Ishikawa (cell line): ENCODE measurements around the gene LRRC74B.

Experiments used
- CEBPB ChIP-seq: IDR thresholded peaks from 2 replicates; pipeline ENCODE4 v1.6.1; 2012
- CREB1 ChIP-seq: IDR thresholded peaks from 2 replicates; pipeline ENCODE4 v1.6.1; 2012; ENCODE audit warnings: low read depth
- EGR1 ChIP-seq: IDR thresholded peaks from 2 replicates; pipeline ENCODE4 v1.6.1; 2012
- EP300 ChIP-seq: IDR thresholded peaks from 2 replicates; pipeline ENCODE4 v1.6.1; 2012; ENCODE audit warnings: borderline replicate concordance
- FOXM1 ChIP-seq: IDR thresholded peaks from 2 replicates; pipeline ENCODE4 v1.6.1; 2012; ENCODE audit warnings: low read depth, borderline replicate concordance
- NFIC ChIP-seq: IDR thresholded peaks from 2 replicates; pipeline ENCODE4 v1.6.1; 2012
- RAD21 ChIP-seq: IDR thresholded peaks from 2 replicates; pipeline ENCODE4 v1.6.1; 2012; ENCODE audit warnings: low read depth
- REST ChIP-seq: IDR thresholded peaks from 2 replicates; pipeline ENCODE4 v1.6.1; 2012; ENCODE audit warnings: low read depth, mild to moderate bottlenecking
- TAF1 ChIP-seq: IDR thresholded peaks from 2 replicates; pipeline ENCODE4 v1.6.1; 2012; ENCODE audit warnings: low read depth, mild to moderate bottlenecking
- TCF12 ChIP-seq: IDR thresholded peaks from 2 replicates; pipeline ENCODE4 v1.6.1; 2012; ENCODE audit warnings: low read depth
- TEAD4 ChIP-seq: IDR thresholded peaks from 2 replicates; pipeline ENCODE4 v1.6.1; 2012
- USF1 ChIP-seq: IDR thresholded peaks from 2 replicates; pipeline ENCODE4 v1.6.1; 2012
- YY1 ChIP-seq: IDR thresholded peaks from 2 replicates; pipeline ENCODE4 v1.6.1; 2012; ENCODE audit warnings: low read depth
- ZBTB7A ChIP-seq: IDR thresholded peaks from 2 replicates; pipeline ENCODE4 v1.6.1; 2012; ENCODE audit warnings: low read depth
- TF ChIP-seq, protein P1 (sequence below): IDR thresholded peaks from 2 replicates; pipeline ENCODE4 v1.6.1; 2012

Gene LRRC74B

GRCh38 chr22:21030032-21030431 lies 15.7 kb upstream of the LRRC74B start:
- TF ChIP-seq TEAD4: no peak
- TF ChIP-seq, protein P1, sequence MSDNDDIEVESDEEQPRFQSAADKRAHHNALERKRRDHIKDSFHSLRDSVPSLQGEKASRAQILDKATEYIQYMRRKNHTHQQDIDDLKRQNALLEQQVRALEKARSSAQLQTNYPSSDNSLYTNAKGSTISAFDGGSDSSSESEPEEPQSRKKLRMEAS: no peak
- TF ChIP-seq EP300: no peak
- no peak for TF ChIP-seq FOXM1
- no peak for TF ChIP-seq ZBTB7A
- no peak for TF ChIP-seq TAF1
- TF ChIP-seq RAD21: no peak
- TF ChIP-seq CEBPB: no peak
- TF ChIP-seq NFIC: no peak
- TF ChIP-seq TCF12: no peak
- no peak for TF ChIP-seq USF1
- TF ChIP-seq EGR1: no peak
- TF ChIP-seq YY1: no peak
- TF ChIP-seq REST: no peak
- no peak for TF ChIP-seq CREB1

DNA sequence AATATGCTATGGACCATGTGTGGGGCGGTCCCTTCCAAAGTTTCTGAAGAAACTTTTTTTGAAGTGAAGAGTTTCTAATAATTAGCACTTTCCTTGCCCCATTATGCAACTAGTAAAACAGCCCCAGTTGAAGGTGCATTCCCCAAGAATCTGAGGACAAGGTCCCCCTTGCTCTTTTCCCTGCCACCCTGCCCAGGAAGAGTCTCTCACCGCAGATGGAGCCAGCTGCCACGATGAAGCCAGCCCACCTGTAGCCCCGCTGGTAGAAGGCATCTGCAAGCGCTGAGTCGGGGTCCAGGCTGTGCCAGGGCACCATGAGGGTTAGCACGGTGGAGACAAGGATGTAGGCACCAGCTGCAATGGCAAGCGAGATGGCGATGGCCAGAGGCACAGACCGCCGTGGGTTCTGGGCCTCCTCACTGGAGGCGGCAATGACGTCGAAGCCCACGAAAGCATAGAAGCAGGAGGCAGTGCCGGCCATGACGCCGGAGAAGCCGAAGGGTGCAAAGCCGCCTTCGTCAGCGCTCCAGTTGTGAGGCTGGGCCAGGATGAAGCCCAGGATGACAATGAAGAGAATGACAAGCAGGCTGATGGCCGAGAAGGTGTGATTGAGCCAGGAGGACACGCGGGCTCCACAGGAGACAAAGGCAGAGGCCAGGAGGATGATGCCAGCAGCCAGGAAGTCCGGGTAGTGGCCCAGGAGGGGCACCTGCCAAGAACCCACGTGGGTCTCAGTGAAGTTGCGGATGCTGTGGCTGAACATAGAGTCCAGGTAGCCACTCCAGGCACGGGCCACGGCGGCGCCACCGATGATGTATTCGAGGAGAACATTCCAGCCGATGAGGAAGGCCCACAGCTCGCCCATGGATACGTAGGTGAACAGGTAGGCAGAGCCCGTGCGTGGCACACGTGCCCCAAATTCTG lies 14.9 kb upstream of the LRRC74B start:
- no peak for TF ChIP-seq RAD21
- no peak for TF ChIP-seq NFIC
- TF ChIP-seq YY1: no peak
- TF ChIP-seq TCF12: no peak
- TF ChIP-seq, protein P1: no peak
- no peak for TF ChIP-seq REST
- no peak for TF ChIP-seq TEAD4
- TF ChIP-seq USF1: no peak
- TF ChIP-seq EP300: no peak
- TF ChIP-seq CEBPB: no peak
- TF ChIP-seq ZBTB7A: no peak
- no peak for TF ChIP-seq EGR1
- TF ChIP-seq FOXM1: no peak

DNA sequence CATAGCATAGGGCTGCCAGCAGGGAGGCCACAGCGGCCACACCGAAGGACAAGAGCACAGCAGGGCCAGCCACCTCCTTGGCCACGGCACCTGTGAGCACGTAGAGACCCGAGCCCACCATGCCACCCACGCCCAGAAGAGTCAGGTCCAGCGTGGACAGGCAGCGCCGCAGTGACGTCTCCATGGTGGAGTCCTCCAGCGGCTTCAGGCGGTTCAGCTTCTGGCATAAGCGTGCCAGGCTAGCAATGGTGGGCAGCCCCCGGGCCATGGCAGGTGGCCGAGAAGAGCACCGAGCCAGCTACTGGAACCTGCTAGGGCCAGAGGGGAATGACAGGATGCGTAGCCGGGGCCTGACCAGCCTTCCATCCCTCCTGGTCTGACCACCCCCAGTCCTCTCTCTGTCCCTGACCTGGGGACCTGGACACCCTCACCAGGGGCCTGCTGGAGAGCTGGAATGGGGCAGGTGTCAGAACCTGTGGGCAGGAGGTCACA lies 14.2 kb upstream of the LRRC74B start:
- TF ChIP-seq REST (no peak), CREB1 (no peak), YY1 (no peak), NFIC (no peak), RAD21 (no peak), TEAD4 (no peak), TCF12 (no peak), USF1 (no peak), EP300 (no peak), FOXM1 (no peak), TAF1 (no peak), EGR1 (no peak), CEBPB (no peak), ZBTB7A (no peak)
- TF ChIP-seq, protein P1: no peak
